CD4-positive, alpha-beta T cell treated with Interleukin-2 at 100 ng/mL for 4 hours (primary cell): ENCODE data around the gene PPM1N.

ENCODE experiments used
- DNase-seq: peaks from one replicate; pipeline ENCODE4 v3.0.0-alpha.2; 2020; ENCODE audit warnings: low spot score

Gene PPM1N

GRCh38 chr19:45529420-45529785, 31.2 kb downstream of the PPM1N start:
- no peak for DNase-seq

- no peak for DNase-seq
Measured at GRCh38 chr19:45531349-45531748, 33.1 kb downstream of the PPM1N start.

- DNase-seq: no peak
Measured at GRCh38 chr19:45539459-45539858, 41.2 kb downstream of the PPM1N start.

- DNase-seq: no peak
Measured at GRCh38 chr19:45542234-45542668, 44.0 kb downstream of the PPM1N start.

GRCh38 chr19:45547211-45547770, 49.0 kb downstream of the PPM1N start:
- DNase-seq: no peak

GRCh38 chr19:45547965-45548609, 49.8 kb downstream of the PPM1N start:
- no peak for DNase-seq
